OCI-LY3 (cell line): ENCODE results near the gene DDA1.

Experiments used
- H2AFZ ChIP-seq: fragments of 200-600, 300-600 bp; shearing (Covaris generic); 2 replicates; pipeline ENCODE4 v1.6.0; 2014; ENCODE audit warnings: antibody characterized with exemption, low read depth, low read length
- H3K27ac ChIP-seq: fragments of 200-600, 300-600 bp; sonication (generic); 2 replicates; pipeline ENCODE4 v1.5.1; 2014; ENCODE audit warnings: mild to moderate bottlenecking, low read length, moderate library complexity, mixed read lengths
- H3K27me3 ChIP-seq: fragments of 200-600, 300-600 bp; sonication (generic); 2 replicates; pipeline ENCODE4 v1.6.1; 2014; ENCODE audit warnings: low read depth, low read length, mixed read lengths
- H3K36me3 ChIP-seq: fragments of 200-600, 300-600 bp; sonication (generic); replicated peaks from 2 replicates; pipeline ENCODE3; 2014; ENCODE audit warnings: low read depth, low read length, mixed read lengths
- H3K4me1 ChIP-seq: fragments of 300-600, 200-600 bp; sonication (generic); 2 replicates; pipeline ENCODE4 v1.6.1; 2014; ENCODE audit warnings: low read length, mixed read lengths
- H3K4me2 ChIP-seq: fragments of 200-600, 300-600 bp; sonication (generic); 2 replicates; pipeline ENCODE4 v1.6.1; 2014; ENCODE audit warnings: low read length, mixed read lengths
- H3K4me3 ChIP-seq: fragments of 300-600, 200-600 bp; sonication (generic); 2 replicates; pipeline ENCODE4 v1.5.1; 2014; ENCODE audit warnings: antibody characterized with exemption, mild to moderate bottlenecking, low read length, moderate library complexity
- H3K79me2 ChIP-seq: fragments of 300-600, 200-600 bp; shearing (Covaris generic); 2 replicates; pipeline ENCODE4 v1.6.1; 2014; ENCODE audit warnings: mild to moderate bottlenecking, low read length, mixed read lengths
- H3K9ac ChIP-seq: fragments of 300-600, 200-600 bp; shearing (Covaris generic); 2 replicates; pipeline ENCODE4 v1.6.0; 2014; ENCODE audit warnings: mild to moderate bottlenecking, low read length, moderate library complexity
- H3K9me3 ChIP-seq: fragments of 200-600, 300-600 bp; shearing (Covaris generic); 2 replicates; pipeline ENCODE4 v1.6.1; 2014; ENCODE audit warnings: low read length, mixed read lengths; ENCODE audit not compliant: insufficient read depth
- H4K20me1 ChIP-seq: fragments of 200-600, 300-600 bp; sonication (generic); 2 replicates; pipeline ENCODE4 v1.6.1; 2016; ENCODE audit warnings: low read length, mixed read lengths; ENCODE audit not compliant: insufficient read depth
- CTCF ChIP-seq: fragments of 200-600, 300-600 bp; sonication (generic); IDR thresholded peaks from 2 replicates; pipeline ENCODE4 v1.5.1; 2014; ENCODE audit warnings: antibody characterized with exemption, low read length, low read depth
- EZH2phosphoT487 ChIP-seq: fragments of 200-600 bp; shearing (Covaris generic); IDR thresholded peaks from 2 replicates; pipeline ENCODE4 v1.6.1; 2018; ENCODE audit warnings: antibody characterized with exemption, mixed run types, low read depth

DDA1 gene

GRCh38 chr19:17303167-17303939 is 6.0 kb upstream of the DDA1 start, which contains the start of gene ABHD8:
ABHD8 (minus strand) TSS chr19:17303425; CDS start chr19:17301616, 1,809 bp downstream.
- Histone ChIP-seq H3K4me1 (peaks cover 24% of the 10 kb centered on the region), H3K9ac (peak within 1 kb of the TSS; percentile 60), H3K27me3 (no peaks in the 10 kb centered on the region), H4K20me1 (no peaks in the 10 kb centered on the region), H3K79me2 (peaks cover 17% of the 10 kb centered on the region), H3K27ac (no peak within 1 kb of the TSS), H3K4me3 (peak within 1 kb of the TSS; percentile 82), H3K4me2 (peak within 1 kb of the TSS; percentile 73), H3K9me3 (peaks cover 1% of the 10 kb centered on the region; the same call in 1 of the 2 replicates), H2AFZ (no peak within 1 kb of the TSS; the same call in 1 of the 2 replicates), H3K36me3 (peaks cover 2% of the 10 kb centered on the region)
- TF ChIP-seq EZH2phosphoT487 (no peak), CTCF (0 out of 2 replicates have a peak, but pooled peaks have one; percentile 7)

GRCh38 chr19:17303940-17304267 is 5.5 kb upstream of the DDA1 start:
- Histone ChIP-seq H3K9ac (peak overlapping the region; percentile 41; the same call in 1 of the 2 replicates), H3K4me2 (peak overlapping the region; percentile 73), H3K27ac (no peak overlapping the region), H4K20me1 (no peaks in the 10 kb centered on the region), H3K27me3 (no peaks in the 10 kb centered on the region), H2AFZ (no peak overlapping the region), H3K9me3 (no peaks in the 10 kb centered on the region), H3K4me1 (peaks cover 24% of the 10 kb centered on the region), H3K79me2 (peaks cover 17% of the 10 kb centered on the region), H3K36me3 (no peaks in the 10 kb centered on the region), H3K4me3 (peak overlapping the region; percentile 82)
- TF ChIP-seq EZH2phosphoT487 (no peak), CTCF (no peak)

- Histone ChIP-seq H3K9me3 (no peaks in the 10 kb centered on the region), H3K4me1 (peaks cover 24% of the 10 kb centered on the region), H3K4me3 (peak overlapping the region; percentile 83), H3K9ac (peak overlapping the region; percentile 25), H3K36me3 (no peaks in the 10 kb centered on the region), H3K27ac (peak overlapping the region; percentile 75), H3K79me2 (peaks cover 19% of the 10 kb centered on the region), H3K27me3 (no peaks in the 10 kb centered on the region), H3K4me2 (peak overlapping the region; percentile 52), H4K20me1 (no peaks in the 10 kb centered on the region), H2AFZ (no peak overlapping the region)
- TF ChIP-seq EZH2phosphoT487 (no peak), CTCF (no peak)
Measured at GRCh38 chr19:17304386-17305215, 4.8 kb upstream of the DDA1 start.

GRCh38 chr19:17305216-17305516 is 4.2 kb upstream of the DDA1 start:
- TF ChIP-seq EZH2phosphoT487: no peak
- no peak for TF ChIP-seq CTCF
- Histone ChIP-seq H3K9me3 (no peaks in the 10 kb centered on the region), H3K79me2 (peaks cover 24% of the 10 kb centered on the region), H3K4me2 (peak overlapping the region; percentile 52), H2AFZ (no peak overlapping the region), H3K27ac (peak overlapping the region; percentile 75), H4K20me1 (0 out of 2 replicates have a peak, but pooled peaks cover under 1% of the 10 kb centered on the region), H3K27me3 (no peaks in the 10 kb centered on the region), H3K9ac (peak overlapping the region; percentile 25), H3K36me3 (no peaks in the 10 kb centered on the region), H3K4me3 (peak overlapping the region; percentile 83), H3K4me1 (peaks cover 26% of the 10 kb centered on the region)
